Fibroblast of skin of left biceps (primary cell): ENCODE results near the gene GPR141.
"Not testable (repeated sequence)": the region's sequence is repeated elsewhere in the genome, so short reads cannot be mapped to it uniquely, and the experiment has no call there.

Experiments
- DNase-seq, 2 experiments: peaks; one replicate each; pipeline ENCODE4 v3.0.0-alpha.2; 2013; ENCODE audit warnings: low read depth in 2 of 2

The GPR141 gene

DNA sequence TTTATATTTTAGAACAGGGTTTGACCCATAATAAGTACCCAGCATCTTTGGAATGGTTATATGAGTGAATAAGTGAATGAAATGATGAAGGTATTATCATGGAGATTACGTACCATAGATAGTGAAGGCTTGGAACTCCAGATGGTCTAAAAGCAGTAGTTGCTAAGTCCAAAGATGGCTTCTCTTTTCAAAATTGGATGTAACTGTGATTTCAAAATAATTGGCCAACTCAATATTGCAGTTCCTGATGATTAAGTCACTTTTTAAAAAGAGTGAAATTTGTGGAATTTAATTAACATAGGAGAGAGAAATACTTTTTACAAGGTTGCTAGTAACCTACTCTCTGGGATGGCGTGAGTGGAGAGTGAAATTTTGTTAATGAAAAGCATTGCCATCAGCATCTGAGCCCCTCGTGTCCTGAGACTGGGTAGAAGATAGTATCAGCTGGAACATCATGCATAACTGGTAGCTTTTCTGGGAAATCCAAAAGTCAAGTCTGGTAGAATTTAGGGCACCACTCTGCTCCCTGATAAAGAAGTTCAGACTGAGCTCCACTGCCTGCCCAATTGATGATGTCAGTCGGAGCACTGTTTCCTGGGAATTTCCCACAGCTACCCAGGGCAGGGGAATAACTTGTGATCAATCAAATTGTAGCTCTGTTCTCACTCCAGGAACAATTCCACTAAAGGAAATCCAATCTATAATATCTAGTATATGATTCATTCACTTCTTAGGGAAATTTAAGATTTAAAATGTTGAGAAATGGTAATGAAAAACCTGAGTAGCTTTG is 3.2 kb downstream of the GPR141 start:
- DNase-seq: no peak

DNA sequence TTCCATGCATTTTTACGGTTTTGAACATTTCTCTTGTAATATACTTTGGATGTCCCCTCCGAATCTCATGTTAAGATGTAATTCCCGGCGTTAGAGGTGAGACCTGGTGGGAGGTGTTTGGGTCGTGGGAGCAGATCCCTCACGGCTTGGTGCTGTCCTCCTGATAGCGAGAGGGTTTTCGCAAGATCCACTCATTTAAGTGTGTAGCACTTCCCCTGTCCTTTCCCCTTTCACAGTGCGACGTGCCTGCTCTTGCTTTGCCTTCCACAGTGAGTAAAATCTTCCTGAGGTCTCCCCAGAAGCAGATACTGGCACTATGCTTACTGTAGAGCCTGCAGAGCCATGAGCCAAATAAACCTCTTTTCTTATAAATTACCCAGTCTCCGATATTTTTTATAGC is 6.6 kb downstream of the GPR141 start:
- DNase-seq: no peak

DNA sequence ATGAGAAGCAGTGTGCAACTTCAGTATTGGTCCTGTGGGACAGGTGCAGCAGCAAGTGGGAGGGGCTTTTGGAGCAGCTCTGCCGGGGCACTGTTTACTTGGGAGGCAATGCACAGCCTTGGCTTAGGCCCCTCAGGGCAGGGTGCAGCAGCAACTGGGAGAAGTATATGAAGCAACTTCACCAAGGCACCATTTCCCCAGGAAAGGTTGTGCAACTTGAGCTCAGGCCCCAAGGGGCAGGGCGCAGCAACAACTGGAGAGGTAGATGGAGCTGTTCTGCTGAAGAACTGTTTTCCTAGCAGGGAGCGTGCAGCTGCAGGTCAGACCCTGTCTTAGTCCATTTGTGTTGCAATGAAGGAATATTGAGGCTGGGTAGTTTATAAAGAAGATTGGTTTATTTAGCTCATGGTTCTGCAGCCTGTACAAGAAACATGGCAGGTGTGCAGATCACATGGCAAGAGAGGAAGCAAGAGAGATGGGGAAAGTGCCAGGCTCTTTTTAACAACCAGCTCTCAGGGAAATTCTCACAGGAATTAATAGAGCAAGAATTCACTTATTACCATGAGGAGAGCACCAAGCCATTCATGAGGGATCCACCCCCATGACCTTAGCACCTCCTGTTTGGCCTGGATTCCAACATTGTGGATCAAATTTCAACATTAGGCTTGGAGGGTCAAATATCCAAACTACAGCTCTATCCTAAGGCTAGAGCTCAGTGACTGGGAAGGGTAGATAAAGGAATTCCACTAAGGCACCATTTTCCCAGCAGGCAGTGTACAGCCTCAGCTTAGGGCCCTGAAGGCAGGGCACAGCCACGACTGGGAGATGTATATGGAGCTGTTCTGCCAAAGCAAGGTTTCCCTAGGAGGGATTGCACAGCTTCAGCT is 10.9 kb downstream of the GPR141 start:
- DNase-seq: no peak

DNA sequence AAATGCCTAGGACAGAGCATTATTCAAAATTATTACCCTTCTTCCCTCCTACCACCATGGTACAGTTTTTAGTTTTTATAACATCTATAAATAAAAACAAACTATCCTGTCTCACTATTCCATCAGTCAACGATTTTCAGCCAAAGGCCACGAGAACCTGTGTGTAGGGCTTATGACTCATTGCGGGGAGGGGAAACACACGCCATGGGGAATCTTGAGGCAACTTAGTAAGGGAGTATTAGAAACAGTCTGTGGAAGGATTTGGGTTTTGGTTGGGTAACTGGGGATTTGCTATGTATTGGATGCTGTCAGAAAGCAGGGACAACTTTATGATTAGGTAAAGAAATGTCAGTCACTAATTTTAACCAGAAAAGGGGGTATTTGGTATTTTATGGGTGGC is 14.7 kb downstream of the GPR141 start:
- no peak for DNase-seq

DNA sequence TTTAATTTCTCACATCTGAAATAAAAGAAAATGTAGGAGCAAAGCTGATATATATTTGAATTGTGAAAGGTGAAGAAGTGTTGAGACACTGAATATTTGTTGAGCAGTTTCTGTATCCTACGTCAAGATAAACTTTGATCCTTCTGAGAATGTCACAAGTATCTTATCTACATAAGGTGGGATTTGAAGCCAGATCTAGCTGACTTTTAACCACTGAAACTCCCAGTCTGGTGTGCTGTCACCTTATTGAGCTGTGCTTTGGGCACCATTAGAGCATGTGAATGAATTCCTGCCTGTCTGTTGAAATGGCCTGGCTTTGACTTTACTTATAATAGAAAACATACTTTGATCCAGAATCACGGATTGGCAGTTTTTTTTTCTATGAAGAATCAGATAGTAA is 15.2 kb downstream of the GPR141 start:
- DNase-seq: no peak

DNA sequence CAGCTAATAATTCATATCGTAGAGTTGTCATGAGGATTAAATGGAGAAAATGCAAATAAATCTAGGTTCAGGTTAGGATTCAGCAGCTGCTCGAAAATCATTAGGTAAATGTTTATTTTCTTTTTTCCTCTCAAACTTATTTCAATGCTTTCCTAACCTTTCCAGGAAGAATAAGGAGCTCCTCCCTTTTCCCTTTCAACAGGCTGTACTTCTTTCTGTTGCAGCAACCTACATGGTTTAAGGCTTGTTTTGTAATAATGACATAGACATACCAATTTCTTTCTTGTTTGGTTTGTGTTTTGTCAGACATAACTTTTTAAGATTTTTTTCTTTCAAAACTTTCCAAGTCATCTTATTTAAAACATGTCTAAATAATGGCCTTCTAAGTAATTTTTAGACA is 18.2 kb downstream of the GPR141 start:
- no peak for DNase-seq

DNA sequence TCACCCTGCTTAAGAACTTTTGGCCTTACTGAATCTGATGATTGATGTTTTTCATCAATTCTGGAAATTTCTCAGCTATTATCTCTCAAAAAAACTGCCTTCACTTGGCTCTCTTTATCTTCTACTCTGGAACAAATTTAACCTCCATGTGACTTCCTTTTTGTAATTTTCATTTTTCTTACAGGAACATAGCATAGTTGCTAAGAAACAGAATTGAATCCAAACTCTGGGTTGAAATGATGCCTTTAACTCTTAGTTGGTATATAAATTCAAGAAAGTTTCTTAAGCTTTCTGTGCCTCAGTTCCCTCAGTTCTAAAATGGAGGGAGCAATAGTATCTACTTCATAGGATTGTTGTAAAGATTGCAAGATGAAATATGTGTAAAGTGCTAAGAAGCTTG is 19.8 kb downstream of the GPR141 start:
- no peak for DNase-seq

DNA sequence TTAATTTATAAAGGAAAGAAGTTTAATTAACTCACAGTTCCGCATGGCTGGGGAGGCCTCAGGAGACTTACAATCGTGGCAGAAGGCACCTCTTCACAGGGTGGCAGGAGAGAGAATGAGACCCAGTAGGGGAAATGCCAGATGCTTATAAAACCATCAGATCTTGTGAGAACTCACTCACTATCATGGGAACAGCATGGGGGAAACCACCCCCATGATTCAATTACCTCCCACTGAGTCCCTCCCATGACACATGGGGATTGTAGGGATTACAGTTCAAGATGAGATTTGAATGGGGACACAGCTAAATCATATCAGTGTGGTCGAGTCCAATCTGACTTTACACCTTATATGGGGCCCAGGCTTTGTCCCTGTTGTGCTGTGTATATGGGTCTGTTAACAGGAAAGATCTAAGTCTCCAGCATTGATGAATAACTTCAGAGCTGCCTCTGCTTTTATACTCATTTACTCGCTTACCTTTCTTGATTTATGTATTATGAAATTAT is 20.8 kb downstream of the GPR141 start:
- not testable (repeated sequence) for DNase-seq

DNA sequence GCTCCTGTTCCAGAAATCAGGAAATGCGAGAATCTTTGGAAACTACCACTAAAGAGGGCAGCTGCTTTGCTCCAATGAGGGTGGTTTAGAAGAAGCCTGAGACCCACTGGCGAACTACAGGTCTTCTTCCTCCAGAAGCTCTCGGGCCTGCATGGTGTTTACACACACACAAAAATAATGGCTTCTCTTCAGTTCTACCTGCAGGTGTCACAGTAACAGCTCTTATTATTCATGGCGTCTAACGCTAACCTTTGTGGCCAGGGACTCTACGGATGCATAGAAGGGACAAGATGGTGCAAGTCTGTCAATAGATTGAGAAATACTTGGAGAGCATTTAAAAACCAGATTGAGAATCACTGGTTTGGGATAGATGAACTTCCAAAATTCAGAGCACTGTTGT is 22.4 kb downstream of the GPR141 start:
- DNase-seq: no peak

DNA sequence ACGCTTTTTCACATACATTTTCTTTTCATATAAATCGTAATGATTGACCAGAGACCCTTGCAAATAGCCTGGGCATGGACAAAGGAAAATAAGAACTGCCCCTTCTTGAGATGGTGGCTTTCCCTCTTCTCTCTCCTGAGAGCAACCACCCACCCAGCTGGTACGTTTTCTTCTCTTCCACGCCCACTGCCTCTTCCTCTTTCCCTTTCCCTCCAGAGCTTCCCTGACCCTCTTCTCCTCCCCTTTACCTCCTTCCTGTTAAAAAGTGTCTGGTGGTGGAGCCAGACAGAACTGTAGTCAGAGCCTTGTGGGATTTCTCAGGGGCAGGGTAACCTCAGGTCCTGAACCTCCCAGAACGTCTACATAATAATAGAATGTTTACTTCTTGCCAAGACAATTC is 23.2 kb downstream of the GPR141 start:
- DNase-seq: no peak

DNA sequence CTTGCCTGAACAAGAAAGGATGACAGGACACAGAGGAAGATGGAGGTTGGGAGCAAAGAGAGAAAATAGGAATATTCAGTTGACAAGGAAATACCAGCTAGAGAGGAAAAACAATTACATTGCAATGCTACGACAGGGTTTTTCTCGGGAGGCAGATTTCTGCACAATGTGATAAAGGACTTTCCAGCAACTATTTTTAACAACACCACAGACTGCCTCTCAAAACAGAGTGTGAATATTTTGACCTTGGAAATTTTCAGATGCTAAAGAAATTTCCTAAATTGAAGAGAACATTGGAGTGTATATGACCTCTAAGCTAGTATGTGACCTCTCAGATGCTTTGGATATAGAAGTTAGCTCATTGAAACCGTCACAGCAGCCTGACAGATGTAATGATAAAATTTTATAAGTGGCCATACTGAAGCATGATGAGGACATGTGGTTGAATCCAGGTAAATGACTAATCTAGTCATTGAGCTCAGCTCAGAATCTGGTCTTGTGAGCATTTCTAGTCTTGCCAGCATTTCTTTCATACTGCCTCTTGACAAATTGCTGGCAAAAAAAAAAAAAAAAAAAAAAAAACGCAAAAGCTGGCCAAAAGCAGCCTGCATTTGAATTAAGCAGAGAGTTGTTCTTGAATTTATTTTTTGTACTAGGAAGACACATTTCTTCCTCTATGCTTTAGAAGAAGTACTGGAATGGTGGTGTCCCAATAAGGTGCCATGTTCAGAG is 24.4 kb downstream of the GPR141 start:
- DNase-seq: no peak

DNA sequence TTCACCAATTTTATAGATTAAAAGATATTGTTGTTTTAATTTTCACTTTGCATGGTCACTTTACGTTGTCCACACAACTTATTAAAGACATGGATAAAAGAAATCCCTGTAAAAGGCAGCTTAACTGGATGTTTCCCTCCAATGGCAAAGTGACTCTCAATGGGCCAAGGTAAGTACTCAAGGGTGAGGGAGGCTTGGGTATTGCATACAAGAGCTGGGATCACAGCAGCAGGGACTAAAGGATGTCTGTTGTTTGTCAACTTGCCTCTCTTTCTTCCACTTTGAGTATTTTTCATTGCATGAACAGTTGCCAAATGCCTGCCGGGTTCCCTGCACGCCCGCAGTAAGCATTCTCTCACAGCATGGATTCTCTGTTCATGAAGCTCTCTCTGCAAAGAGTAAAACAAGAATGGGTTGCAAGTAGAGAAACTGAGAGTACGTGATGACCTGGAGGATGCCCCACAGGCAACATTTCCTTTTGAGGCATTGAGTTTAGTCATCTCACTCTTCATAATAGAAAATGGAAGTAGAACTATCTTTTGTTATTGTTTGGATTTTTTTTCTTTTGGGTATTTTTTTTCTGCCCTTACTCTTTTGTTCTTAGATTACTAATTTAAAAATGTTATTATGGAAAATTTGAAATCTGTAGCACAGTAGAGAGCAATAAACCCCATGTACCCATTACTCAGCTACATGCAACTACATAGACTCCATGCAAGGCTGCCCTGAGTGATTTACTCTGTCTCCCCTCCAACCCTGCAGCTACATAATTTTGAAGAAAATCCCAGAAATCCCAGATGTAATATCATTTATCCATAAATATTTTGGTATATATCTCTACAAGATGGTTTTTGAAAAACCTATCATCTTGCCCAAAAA is 26.3 kb downstream of the GPR141 start:
- no peak for DNase-seq

DNA sequence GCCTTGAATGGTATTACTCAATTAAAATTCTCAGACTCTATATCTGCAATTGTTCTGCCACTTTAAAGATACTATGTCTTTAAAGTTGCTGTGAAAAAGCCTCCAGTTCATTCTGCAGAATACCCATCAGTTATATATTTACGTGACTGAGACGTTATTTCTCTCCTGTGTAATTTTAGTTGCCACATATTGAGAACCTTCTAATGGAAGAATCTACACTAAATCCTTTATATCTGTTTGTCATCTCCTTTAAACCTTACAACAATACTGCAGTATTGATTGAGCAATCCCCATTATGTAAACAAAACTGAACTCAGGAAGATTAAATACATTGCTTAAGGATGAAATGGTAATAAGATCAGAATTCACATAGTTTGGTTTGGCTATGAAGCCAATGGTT is 30.0 kb downstream of the GPR141 start:
- DNase-seq: no peak

DNA sequence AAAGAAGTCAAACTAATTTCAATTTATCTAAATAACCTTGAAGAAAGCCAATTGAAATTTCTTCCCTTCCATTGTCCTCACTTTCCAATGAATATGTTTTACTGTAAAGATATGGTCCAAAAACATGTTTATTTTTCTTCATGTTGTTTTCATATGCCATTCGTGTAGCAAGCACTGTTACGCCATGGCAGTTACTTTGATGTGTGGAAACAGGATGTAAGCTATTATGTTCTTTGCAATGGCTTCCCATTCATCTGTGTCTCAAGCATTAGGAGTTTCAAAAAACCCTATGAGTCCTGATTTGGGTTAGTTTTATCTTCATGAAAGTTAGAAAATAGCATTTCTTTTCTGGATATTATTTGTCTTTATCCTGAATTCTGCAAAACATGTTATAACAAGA is 31.0 kb downstream of the GPR141 start:
- no peak for DNase-seq

DNA sequence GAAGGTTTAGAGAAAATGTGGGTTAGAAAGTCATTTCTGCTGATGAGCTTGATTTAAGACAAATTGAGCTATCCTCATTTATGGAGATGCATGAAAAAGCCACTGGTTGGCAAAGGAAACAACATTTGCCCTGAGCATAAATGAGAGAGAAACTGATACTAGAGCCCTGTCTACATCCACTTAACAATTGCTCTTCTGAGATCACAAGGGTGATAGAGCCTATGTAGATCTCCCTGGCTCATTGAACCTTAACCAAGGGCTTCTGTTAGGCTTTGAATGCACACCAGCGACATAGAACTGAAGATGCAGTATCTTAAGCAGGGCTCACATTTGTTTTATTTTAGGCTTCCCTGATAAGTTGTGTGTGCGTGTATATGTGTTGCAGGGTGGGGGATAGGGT is 35.0 kb downstream of the GPR141 start:
- DNase-seq: no peak

DNA sequence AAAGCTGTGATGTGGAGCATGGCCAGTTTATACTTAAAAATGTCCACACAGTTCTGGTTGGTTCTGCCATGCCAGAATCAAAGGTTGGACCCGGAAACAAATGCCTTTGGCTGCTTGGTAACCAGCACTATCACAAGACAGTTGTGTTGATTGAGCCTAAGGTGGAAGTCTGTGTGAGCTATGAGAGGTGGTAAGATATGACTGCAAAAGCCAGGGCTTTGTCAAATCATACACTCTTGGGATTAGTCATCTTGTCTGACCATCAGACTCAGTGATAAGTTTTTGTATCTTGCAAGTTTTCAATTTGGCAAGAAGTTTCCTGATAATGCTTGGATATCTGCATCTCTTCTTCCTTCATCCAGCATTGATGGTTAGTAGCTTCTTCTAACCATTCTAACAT is 35.5 kb downstream of the GPR141 start:
- DNase-seq: no peak

DNA sequence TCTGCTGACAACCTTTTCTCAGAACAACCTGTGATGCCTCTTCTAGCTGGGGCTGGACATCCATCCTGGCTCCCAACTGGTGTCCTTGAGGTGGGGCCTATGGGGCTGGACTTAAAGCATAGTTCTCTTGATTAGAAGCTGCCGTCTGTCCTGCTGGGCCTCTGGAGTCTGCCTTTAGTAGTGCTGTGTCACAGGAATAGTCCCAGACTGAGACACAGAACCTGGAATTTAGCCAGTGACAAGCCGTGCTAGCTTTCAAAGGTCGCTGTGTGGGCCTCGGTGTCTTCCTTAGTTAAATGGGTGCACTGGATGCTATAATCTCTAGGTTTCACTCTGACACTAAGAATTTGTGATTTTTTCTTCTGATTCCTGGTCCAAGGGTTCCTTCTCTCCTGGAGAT is 41.2 kb downstream of the GPR141 start:
- DNase-seq: no peak

DNA sequence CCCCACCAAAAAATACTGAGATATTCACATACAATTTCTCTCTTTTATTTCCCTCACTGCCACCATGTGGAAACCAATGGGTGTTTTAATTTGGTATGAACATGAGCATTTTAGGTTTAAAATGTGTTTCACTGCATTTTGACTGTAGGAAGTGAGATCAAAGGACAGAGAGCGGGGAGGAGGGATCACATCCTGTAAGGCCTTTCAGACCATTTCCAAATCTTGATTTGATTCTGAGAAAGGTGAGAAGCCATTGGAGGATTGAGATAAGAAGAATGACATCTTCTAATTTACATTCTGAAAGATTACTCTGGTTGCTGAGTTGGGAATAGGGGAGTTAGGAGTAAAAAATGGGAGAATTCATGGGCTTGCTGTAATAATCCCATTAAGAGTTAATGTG is 42.5 kb downstream of the GPR141 start:
- no peak for DNase-seq

DNA sequence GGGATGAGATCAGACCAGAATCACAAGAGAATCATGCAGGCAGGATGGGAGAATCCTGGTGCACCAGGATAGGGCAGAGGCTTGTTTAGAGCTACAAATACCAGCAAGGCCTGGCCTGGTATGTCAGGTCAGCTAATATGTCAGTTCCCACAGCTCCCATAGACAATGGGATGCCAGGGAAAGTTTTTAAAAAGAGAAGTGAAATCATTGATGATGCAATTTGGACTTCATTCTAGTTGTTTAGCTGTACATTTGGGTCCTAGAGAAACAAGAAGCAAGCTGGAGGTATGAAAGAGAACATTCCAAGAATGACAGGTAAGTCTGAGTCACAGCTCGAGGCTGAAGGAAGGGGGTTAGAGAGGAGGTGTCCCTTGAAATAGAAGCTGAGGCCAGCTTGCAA is 45.2 kb downstream of the GPR141 start:
- DNase-seq: no peak

DNA sequence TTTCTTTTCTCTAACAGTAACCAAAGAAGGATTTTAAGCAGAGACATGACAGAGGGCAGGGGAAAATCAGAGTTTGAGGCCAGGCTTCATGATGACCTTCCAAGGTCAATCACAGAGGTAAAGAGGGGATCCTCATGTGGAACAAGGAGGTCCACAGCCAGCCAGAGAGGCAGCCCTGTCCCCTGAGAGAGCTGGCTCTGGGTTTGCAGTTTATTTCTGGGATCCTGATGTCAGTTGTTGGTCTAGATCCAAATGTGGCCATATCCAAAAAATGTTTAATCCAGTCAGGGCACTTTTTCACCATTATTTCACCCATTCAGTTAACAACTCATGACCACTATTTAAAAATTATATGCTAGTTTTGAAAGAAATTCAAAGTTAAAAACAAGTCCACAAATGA is 45.6 kb downstream of the GPR141 start:
- no peak for DNase-seq

DNA sequence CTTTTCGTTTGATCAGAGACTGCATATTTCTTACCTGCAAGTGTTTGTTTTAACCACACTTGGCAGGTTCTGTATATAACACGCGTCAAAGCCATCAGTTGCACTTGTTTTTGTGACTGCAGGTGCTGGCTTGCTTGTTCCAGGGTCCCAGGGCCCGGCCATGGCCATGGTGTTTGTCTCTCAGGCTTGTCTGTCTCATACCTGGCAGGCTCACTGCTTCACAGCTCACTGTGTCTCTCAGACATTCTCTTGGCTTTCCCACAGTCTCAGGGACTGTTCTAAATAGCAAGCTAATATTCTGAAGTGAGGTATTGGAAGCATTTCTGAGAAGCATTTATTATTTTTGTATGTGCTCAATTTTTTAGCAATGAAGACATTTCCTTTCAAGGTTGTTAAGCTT is 46.9 kb downstream of the GPR141 start:
- DNase-seq: no peak
